Lung microvascular endothelial cell (primary cell): ENCODE results near the gene COL4A2. TPM values are rescaled to one million over a fixed set of nuclear protein-coding genes. Genes with fewer than 3 reads are reported as not detected.
A peak's percentile ranks its signal among the peaks of the same experiment; 100 is the strongest.

ENCODE experiments used
- DNase-seq, 2 donors: peaks; one replicate each; pipeline versions ENCODE4 v3.0.0 to v3.0.0-alpha.2; 2010; ENCODE audit warnings: low read depth in 2 of 2
- total RNA-seq: library from RNA; depleted of rRNA; stranded (reverse); fragments of >200 nt; gene quantifications from 2 replicates; pipeline ENCODE4 v1.2.1, GENCODE V29; 2014

Gene COL4A2
- total RNA-seq, 1 donor from 2014 or later, result 728 TPM

GRCh38 chr13:110434629-110435028, 127.5 kb downstream of the COL4A2 start:
- DNase-seq, result no peak

DNA sequence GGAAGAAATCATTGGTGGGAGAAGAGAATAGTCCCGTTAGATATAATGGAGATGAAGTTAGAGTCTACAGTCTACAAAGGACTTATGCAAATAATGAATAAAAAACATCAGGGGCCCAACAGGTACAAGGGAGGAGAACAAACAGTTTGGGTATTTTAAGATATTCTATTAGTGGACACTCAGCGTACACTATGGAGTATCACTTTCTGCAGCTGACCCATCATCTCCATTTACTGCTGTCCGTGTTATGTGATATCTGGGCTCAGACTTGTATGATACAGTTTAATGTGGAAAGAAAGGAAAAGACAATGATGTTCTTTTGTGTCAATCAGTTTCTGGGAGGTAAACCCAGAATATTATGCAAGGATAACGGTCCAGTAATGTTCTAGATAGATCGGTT, 128.2 kb downstream of the COL4A2 start:
- no peak for DNase-seq

DNA sequence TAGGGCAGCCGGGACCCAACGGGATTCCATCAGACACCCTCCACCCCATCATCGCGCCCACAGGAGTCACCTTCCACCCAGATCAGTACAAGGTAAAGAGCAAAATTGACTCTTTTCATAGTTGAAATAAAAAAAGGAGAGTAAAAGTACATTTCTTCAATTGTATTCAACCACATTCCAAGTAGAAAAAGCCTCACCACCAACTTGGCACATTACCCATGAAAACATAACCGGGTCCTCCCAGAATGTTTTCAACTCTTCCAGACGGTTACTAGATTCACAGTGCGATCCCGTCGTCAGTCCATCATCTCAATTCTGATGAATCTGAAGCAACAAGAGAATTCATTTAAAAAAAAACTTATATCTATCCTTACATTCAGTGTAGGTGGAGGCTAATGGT, 129.2 kb downstream of the COL4A2 start:
- no peak for DNase-seq

DNA sequence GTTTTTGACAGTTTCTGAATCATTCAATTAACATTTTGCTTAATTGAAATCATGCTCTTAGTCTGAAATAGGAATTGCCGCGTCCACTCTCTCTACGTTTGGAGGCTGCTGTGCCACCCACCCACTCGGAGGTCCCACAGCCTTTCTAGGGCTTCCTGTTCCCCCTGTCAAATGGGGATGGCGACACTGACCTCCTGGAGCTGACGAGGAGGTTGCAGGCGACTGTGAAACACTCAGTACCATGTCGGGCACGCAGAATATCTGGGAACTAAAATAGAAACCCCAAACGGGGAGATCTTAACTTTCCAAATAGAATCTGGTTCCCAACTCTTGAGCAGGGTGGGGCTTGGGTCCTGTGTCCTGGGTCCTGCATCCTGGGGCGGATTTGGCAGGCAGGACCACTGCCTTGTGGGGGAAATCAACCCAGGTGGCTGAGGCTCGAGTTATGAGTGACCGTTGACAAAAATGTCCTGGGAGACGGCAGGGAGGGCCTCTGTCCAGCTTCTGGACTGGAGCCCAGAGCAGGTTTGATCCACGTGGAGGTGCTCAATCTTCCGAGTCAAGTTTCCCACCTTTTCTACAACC, 129.8 kb downstream of the COL4A2 start:
- DNase-seq, result no peak

DNA sequence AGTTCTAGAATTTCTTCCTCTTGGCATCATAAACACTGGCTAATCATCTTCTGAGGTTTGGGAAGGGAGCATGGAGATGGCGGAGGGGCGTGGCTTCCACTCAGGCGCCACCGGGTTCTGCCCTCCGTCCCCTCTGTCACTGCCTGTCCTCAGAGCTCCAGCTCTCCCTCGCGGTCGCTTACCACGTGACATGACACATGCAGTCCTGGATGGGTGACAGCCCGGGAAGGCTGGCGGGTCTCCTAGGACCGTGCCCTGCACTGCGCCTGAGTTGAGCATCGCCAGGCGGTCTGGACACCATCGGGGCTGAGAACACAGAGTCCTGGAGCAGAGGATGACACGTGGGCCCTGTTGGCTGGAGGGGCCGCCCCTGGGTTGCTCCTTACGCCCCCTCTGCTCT, 131.1 kb downstream of the COL4A2 start:
- DNase-seq, result no peak

DNA sequence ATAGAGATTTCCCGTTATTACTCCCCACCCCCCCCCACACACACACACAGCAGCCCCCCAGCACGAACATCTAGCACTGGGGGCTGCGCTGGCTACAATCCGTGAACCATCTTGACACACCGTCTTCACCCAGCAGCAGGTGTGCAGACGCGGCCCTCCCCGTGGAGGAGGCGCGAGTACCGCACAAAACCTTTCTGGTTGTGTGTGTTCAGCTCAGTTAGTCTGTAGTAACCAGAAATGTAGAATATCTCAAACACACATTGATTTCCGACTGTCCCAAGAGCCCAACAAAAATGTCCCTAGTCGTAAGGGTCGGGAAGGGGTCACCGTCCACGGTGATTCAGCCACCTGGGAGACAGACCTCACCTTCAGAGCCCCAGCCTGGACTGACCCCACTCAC, 131.7 kb downstream of the COL4A2 start:
- no peak for DNase-seq

DNA sequence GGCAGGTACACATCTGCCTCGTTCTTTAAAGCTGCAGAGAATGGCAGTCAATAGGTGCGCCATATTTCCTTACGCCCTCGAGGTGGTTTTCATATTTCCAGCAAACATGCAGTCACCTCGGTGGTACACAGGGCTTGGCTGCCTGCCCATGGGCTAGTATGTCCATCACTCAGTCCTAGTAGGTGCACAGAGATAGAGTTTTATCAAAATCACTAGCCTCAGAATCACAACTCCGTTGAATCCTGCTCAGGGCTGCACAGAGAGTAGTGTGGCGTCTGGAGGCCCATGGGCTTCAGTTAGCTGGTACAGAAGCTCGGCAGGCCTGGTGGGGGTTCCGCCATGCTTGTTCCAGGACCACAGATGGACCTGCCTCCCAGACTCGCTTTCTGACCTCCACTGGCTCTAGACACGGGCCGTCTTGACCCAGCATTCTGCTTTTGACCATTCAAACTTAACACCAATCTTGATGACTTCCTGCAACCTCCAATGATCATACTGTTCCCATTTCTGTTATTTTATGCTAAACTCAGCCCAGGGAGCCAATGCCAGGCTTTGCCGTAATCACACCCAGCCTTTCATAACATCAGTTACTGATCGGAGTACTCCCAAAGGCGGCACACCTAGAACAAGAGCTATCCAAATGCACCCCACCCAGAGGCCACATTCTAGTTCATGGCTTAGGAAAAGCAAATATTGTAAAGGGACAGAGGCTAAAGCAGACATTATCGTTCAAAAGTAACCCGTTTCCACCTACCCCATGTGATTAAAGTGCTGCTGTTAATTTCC, 134.1 kb downstream of the COL4A2 start:
- DNase-seq, result no peak

DNA sequence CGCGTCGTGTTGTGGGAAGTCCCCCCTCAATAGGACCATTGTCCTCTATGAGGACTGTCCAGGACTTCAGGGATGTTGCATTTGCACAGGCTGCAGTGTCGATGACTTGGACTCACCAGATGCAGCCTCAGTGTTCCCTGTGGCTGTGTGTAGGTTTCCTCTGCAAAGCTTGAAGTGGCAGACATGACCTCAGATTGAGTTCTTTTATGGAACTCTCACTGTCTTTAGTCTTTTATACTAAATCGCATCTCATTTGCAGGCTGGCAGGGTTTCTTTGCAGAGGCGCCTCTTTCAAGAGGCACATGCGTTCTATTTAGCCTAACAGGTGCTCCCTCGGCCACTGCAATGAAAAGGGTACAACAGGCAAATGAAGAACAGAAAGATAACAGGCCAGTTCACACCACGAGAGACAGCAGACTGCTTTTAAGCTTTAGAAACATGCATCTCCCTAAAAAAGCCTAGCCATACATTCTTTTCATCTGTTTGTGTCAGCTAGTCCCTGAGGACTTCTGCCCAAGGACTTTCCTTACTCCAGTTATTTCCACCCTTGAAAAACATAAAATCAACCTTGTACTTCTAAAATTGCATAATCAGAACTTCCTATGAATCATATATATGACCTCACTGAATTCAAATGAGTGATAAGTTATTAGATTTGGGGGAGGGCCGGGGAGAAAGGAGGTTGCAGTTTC, 136.0 kb downstream of the COL4A2 start:
- DNase-seq, result peak in 1 of 2 donors; percentile 51

DNA sequence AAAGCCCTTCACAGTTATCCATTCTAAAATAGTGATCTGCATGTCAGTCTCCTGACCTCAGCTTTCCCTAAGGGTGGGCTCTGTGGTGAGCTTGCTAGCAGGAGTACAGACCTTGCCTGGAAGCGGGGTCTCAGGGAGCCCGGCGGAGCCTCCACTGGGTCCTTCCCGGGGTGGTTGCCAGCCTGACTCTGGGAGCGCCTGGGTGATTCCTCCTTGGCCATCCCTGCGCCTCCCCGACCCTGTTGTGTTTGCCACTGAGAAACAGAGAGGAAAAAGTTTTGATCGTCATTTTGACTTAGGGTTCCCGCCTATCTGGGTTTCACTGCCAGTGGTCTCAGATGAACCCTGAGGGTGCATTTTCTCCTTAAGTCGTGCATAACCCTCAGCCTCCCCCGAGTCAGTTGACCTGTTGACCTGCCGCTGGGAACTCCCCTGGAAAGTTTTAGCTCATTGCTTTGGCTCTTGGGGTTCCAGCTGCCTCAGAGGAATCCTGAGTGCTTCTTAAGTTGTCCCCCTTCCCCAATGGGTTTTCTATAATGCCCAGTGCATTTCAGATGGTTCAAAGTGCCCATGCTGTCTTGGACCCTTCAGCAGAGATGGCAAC, 136.6 kb downstream of the COL4A2 start:
- DNase-seq, result no peak

GRCh38 chr13:110444226-110444653, 137.2 kb downstream of the COL4A2 start:
- peak in 1 of 2 donors; percentile 48 for DNase-seq

DNA sequence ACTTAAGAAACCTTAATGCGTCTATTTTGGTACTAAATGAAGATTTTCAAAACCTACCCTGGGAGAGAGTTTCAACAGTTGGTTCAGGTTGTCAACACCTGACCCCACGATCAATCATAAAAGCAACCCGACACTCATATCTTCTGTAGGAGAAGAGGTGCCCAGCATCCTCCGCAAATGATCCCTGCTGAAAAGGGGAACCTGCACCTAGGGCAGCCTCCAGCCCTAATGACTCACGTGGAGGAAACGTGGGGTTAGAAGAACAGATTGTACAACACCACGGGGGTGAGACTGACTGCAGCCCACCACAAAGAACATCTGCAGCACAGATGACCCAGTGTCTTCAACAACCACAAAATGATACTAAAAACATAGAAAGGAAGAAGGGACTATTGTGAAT, 138.1 kb downstream of the COL4A2 start:
- no peak for DNase-seq

GRCh38 chr13:110445722-110446574, 138.9 kb downstream of the COL4A2 start:
- DNase-seq, result no peak

GRCh38 chr13:110446575-110446890, 139.4 kb downstream of the COL4A2 start:
- DNase-seq, result no peak

- DNase-seq, result no peak
These were observed 140.0 kb downstream of the COL4A2 start for GRCh38 chr13:110447058-110447511.

DNA sequence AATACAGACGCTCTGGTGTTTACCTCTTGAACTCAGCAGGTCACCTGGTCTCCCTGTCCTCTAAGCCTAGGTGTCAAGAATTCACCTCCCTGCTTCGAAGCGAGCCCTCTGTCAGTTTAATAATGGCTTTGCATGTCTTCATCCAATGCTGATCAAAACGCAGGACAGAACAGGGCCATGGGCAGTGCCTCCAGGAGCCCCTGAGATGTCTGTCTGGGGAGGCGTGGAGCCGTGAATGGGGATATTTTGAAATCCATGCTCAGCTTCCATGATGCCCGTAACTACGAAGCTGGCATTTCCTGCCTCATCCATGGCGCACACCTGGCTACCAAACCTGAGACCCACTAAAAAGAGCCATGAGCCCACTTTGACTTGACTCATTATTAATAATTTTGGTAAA, 140.7 kb downstream of the COL4A2 start:
- DNase-seq, result no peak

- no peak for DNase-seq
These were observed 141.1 kb downstream of the COL4A2 start for GRCh38 chr13:110448230-110448629.

GRCh38 chr13:110448677-110449076, 141.6 kb downstream of the COL4A2 start:
- no peak for DNase-seq

DNA sequence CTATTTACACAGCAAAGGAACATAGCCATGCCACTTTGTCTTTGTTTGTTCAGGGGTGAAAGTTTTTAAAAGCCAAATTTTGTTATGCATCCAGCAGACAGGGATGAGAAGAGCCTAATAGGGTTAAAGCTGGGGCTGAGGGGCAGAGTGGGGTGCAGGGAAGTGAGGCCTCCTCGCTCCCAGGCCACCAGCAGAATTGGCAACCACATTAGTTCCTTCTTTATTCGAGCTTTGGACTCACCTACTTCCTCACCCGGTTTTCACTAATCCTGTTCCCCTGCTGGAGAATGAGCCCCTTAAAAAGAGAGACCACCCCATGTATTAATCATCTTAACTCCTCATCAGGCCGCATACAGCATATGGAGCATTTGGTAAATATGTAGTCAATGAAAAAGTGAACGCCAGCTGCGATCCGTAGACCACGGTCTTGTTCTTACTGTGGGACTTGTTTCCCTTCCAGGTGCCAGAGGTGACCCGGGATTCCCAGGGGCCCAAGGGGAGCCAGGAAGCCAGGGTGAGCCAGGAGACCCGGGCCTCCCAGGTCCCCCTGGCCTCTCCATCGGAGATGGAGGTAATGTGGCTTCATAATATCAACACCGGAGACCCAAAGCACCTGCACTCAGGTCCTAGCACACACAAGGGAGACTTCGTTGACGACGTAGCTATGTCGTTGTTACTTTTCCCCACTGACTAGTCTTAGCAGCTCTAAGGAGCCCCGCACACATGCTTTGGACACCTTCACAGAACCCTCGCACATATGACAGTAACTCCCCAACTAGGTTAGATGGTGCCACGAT, 142.3 kb downstream of the COL4A2 start:
- DNase-seq, result no peak

GRCh38 chr13:110450016-110450900, 143.2 kb downstream of the COL4A2 start:
- no peak for DNase-seq
